GM19372 (cell line): Measurements from ENCODE around the gene TMPRSS6.

ENCODE experiments used
- ATAC-seq: cut with Tn5 transposase; IDR thresholded peaks from one replicate; pipeline ENCODE4 v1.9.1; 2021; ENCODE audit warnings: mild to moderate bottlenecking, low read depth, moderate library complexity; ENCODE audit not compliant: unreplicated experiment

TMPRSS6 gene

GRCh38 chr22:37018086-37018814 lies 91.3 kb downstream of the TMPRSS6 start:
- no peak for ATAC-seq

GRCh38 chr22:37017356-37017755 lies 92.2 kb downstream of the TMPRSS6 start:
- no peak for ATAC-seq

- ATAC-seq: no peak
Observed at GRCh38 chr22:37016134-37016910, 93.2 kb downstream of the TMPRSS6 start.

GRCh38 chr22:37015587-37015878 lies 94.0 kb downstream of the TMPRSS6 start:
- no peak for ATAC-seq
